DLD1 (cell line): ENCODE data around the gene SMCO4.

ENCODE experiments used
- in situ Hi-C: cut with HindIII; loops from 2 replicates; pipeline ENCODE4 v1.10.0; 2017; ENCODE audit warnings: low sequenced_read_pairs

Gene SMCO4

GRCh38 chr11:93510196-93510873 lies 32.9 kb downstream of the SMCO4 start:
- in situ Hi-C loops: no loop called here

- in situ Hi-C loops: no loop called here
Observed at GRCh38 chr11:93507517-93507916, 35.7 kb downstream of the SMCO4 start.

- in situ Hi-C loops: no loop called here
Observed at GRCh38 chr11:93505703-93506102, 37.5 kb downstream of the SMCO4 start.

- in situ Hi-C loops: no loop called here
Observed at GRCh38 chr11:93504110-93505095, 38.8 kb downstream of the SMCO4 start.

- in situ Hi-C loops: no loop called here
Observed at GRCh38 chr11:93501856-93502255, 41.3 kb downstream of the SMCO4 start.

GRCh38 chr11:93500759-93501158 lies 42.4 kb downstream of the SMCO4 start:
- in situ Hi-C loops: no loop called here

GRCh38 chr11:93498641-93499040 lies 44.5 kb downstream of the SMCO4 start:
- in situ Hi-C loops: no loop called here

- in situ Hi-C loops: no loop called here
Observed at GRCh38 chr11:93498161-93498560, 45.0 kb downstream of the SMCO4 start.

GRCh38 chr11:93497596-93497995 lies 45.6 kb downstream of the SMCO4 start:
- in situ Hi-C loops: no loop called here

GRCh38 chr11:93494357-93494756 lies 48.8 kb downstream of the SMCO4 start:
- in situ Hi-C loops: no loop called here

GRCh38 chr11:93493252-93493897 lies 49.8 kb downstream of the SMCO4 start:
- in situ Hi-C loops: no loop called here

- in situ Hi-C loops: no loop called here
Observed at GRCh38 chr11:93492464-93493251, 50.5 kb downstream of the SMCO4 start.

GRCh38 chr11:93491973-93492372 lies 51.2 kb downstream of the SMCO4 start:
- in situ Hi-C loops: no loop called here

GRCh38 chr11:93490996-93491618 lies 52.1 kb downstream of the SMCO4 start:
- in situ Hi-C loops: no loop called here

- in situ Hi-C loops: no loop called here
Observed at GRCh38 chr11:93489841-93490240, 53.4 kb downstream of the SMCO4 start.

- in situ Hi-C loops: no loop called here
Observed at GRCh38 chr11:93487032-93487483, 56.1 kb downstream of the SMCO4 start.

GRCh38 chr11:93485983-93486382 lies 57.2 kb downstream of the SMCO4 start:
- in situ Hi-C loops: no loop called here

- in situ Hi-C loops: no loop called here
Observed at GRCh38 chr11:93484716-93485115, 58.5 kb downstream of the SMCO4 start.

GRCh38 chr11:93482556-93482955 lies 60.6 kb downstream of the SMCO4 start:
- in situ Hi-C loops: no loop called here

- in situ Hi-C loops: no loop called here
Observed at GRCh38 chr11:93481696-93482095, 61.5 kb downstream of the SMCO4 start.
